Measurements from ENCODE around the gene BTBD2.

BTBD2 gene

DNA sequence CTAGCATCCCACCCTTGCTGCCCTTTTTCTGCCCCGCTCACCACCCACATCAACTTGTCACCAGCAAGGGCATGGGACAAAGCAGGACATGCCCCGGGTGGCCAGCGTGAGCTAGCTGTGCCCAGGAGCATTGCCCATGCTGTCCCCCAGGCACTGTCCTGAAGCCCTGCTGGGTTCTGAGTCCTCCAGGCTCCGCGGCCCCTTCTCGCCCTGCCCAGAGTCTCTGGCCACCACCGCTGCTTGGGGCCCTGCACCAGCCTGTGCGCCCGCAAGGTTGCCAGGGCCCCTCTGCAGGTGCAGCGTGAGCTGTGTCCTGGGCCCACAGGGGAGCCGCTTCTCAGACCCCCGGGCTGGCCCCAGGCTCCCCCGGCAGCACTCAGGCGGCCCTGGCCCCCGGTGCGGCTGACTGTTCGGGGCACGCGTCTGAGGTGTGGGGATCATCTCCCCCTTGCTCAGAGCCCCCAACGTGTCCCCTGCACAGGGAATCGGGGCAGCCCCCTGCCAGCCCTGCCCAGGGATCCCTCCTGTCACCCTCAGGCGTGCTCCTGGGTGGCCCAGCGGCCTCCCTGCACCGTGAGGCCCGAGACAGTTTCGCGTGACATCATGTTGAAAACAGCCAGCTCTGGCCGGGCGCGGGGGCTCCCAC, 70.5 kb downstream of the BTBD2 start:
- no peak for DNase-seq (ENCODE audit: low read depth in 3 of 3, low spot score in 1 of 3)

GRCh38 chr19:1944088-1944915, 71.2 kb downstream of the BTBD2 start:
- no peak for DNase-seq (ENCODE audit: low read depth in 3 of 3, low spot score in 1 of 3)

DNA sequence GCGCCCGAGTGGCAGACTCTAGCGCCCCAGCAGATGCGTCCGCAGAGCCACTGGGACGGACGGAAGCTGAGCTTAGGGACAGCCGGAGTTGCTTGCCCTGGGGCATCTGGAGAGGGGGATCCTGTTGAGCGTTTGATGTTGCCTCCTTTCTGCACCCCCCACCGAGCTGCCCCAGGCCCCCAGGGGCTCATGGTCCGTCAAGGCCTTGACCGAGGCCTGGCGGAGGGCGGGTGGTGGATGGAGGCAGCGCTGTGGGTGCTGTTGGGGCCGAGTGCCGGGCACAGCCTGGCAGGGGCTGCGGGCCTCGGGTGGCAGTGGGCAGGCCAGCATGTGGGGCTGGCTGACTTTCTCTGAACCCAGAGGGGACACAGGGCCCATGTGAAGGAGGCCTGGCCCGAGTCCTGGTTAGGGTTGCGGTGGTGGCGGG, 71.8 kb downstream of the BTBD2 start:
- DNase-seq (ENCODE audit: low read depth in 3 of 3, low spot score in 1 of 3), result no peak

- DNase-seq (ENCODE audit: low read depth in 3 of 3, low spot score in 1 of 3), result no peak
These were observed 72.5 kb downstream of the BTBD2 start for GRCh38 chr19:1942934-1943555.

DNA sequence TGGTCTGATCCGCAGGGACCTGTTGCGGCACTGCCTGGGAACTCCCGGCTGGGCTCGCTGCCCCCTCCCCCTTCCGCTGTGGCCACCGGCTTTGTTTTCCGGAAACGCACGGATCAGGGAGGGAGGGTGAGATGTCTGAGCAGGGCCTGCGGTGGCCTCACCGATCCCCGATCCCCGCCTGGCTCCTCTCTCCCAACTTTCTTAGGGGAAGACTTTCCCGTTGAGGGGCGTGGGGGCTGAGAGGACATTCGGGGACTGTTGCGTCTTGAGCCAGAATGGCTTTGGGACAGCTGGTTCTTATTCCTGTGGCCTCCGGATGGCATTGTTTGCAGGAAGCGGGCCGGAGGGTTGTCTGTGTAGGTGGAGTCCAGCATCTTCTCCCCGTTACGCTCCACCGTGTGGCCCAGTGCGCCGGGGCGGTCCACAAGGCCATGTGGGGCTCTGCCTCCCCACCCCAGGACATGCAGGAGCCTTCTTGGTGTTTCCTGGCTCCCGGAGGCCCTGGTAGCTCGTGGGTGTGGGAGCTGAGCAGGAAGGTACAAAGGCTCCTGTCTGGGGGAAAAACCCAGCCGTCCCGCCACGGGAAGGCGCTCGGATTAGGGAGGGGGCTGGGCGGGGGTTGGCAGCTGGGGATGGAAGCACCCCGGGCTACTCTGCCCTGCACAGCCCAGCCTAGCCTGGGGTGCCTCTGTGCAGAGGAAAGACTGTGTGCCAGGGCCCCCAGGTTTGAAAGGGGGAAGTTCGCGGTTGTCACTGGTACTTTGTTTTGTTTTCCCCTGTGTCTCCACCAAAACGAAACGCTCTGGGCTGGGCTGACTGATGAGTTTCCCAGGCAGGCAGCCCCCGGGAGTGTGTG, 73.2 kb downstream of the BTBD2 start:
- DNase-seq (ENCODE audit: low read depth in 3 of 3, low spot score in 1 of 3), result peak; percentile 50 to 68 (median 58)

GRCh38 chr19:1941146-1942077, 74.1 kb downstream of the BTBD2 start, which contains the start of gene CSNK1G2:
Gene CSNK1G2 (plus strand): TSS chr19:1941172. CDS start chr19:1969773, 28,601 bp downstream.
- peak in 1 of 3 donors; percentile 18 for DNase-seq (ENCODE audit: low read depth in 3 of 3, low spot score in 1 of 3)

GRCh38 chr19:1938071-1938470, 77.4 kb downstream of the BTBD2 start:
- no peak for DNase-seq (ENCODE audit: low read depth in 3 of 3, low spot score in 1 of 3)

DNA sequence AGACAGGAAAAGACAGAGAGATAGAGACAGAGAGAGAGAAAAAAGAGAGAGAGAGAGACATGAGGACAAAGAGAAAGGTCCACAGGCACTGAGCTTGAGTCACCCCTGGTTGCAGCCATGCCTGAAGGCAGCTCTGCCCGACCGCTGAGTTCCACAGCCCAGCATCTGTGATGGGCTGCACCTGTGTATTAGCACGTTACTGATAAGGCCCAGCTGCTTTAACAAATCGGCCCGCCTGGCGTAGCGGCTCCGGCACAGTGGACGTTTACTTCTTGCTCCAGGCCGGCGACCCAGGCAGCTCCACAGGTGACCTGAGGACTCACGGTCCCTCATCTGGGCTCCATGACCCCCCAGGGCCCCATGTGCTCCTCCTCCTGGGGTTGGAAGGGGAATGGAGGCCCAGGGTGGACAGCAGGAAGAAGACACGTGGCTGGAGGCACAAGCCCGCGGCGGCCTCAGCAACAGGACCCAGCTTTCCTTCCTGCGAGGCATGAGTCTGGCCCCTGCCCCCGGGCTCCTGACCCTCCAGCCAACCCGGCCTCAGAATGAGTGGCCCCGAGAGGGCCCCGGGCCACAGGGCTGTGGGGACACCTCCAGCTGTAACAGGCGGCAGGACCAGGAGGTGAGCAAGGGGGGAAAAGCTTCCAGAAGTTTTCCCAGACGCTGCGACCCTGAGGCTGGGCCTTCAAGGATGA, 78.5 kb downstream of the BTBD2 start:
- no peak for DNase-seq (ENCODE audit: low read depth in 3 of 3, low spot score in 1 of 3)

DNA sequence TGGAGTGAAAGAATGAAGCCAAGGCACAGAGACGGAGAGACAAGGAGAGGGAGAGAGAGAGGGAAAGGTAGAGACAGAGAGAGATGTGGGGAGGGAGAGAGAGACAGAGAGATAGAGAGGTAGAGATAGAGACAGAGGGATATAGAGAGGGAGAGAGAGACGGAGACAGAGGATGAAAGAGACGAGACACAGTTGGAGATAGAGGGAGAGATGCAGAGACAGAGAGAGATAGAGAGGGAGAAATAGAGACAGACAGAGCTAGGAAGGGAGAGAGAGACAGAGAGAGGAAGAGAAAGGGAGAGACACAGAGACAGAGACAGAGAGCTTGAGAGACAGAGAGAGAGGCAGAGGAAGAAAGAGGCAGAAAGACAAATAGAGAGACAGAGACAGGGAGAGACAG, 79.1 kb downstream of the BTBD2 start:
- DNase-seq (ENCODE audit: low read depth in 3 of 3, low spot score in 1 of 3), result no peak

- no peak for DNase-seq (ENCODE audit: low read depth in 3 of 3, low spot score in 1 of 3)
These were observed 79.9 kb downstream of the BTBD2 start for GRCh38 chr19:1935484-1936208.
